ENCODE measurements around the gene VPS52. TPM values are rescaled to one million over a fixed set of nuclear protein-coding genes. Genes with fewer than 3 reads are reported as not detected.

The VPS52 gene, protein sequence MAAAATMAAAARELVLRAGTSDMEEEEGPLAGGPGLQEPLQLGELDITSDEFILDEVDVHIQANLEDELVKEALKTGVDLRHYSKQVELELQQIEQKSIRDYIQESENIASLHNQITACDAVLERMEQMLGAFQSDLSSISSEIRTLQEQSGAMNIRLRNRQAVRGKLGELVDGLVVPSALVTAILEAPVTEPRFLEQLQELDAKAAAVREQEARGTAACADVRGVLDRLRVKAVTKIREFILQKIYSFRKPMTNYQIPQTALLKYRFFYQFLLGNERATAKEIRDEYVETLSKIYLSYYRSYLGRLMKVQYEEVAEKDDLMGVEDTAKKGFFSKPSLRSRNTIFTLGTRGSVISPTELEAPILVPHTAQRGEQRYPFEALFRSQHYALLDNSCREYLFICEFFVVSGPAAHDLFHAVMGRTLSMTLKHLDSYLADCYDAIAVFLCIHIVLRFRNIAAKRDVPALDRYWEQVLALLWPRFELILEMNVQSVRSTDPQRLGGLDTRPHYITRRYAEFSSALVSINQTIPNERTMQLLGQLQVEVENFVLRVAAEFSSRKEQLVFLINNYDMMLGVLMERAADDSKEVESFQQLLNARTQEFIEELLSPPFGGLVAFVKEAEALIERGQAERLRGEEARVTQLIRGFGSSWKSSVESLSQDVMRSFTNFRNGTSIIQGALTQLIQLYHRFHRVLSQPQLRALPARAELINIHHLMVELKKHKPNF
- total RNA-seq = 31.6 and 39.5 TPM in 2 replicates

DNA sequence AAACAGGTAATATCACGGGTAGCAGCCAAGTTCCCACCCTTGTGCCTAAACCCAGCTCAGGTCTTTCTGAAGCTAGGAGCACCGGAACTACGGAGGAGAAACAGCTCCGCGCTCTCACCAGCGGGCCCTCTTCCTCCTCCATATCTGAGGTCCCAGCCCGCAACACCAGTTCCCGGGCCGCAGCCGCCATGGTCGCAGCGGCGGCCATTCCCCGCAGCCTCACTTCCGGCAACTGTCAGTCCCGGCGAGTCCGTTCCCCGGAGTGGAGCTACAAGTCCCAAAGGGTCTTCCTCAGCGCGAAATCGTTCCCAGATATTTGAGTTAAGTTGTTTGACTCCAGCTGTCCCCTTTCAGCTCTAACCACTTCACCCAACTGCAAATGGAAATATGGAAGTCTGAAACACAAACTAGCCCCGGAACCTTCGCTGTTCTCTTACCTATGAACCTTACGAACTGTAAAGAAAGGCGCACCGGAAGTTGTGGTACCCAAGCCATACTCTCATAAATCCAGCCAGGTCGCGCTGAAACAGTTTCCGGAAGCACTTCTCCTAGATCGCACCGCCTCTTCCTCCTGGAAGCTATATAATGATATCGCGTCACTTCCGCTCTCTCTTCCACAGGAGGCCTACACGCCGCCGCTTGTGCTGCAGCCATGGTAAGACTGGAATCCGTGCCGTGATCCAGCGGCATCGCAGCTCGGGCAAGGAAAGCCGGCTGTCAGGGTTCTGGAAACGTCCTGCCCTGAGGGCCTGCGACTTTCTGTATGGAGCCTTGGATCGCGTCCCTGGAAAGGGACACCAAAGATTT lies at the start of gene VPS52, which contains the start of gene RPS18:
Gene VPS52 (minus strand): TSS at position 409 of the 807 bp plus-strand sequence. CDS start 201 bp downstream, at position 208.
Gene RPS18 (plus strand): TSS at position 608 of the 807 bp plus-strand sequence. CDS start 45 bp downstream, at position 653.

DNA sequence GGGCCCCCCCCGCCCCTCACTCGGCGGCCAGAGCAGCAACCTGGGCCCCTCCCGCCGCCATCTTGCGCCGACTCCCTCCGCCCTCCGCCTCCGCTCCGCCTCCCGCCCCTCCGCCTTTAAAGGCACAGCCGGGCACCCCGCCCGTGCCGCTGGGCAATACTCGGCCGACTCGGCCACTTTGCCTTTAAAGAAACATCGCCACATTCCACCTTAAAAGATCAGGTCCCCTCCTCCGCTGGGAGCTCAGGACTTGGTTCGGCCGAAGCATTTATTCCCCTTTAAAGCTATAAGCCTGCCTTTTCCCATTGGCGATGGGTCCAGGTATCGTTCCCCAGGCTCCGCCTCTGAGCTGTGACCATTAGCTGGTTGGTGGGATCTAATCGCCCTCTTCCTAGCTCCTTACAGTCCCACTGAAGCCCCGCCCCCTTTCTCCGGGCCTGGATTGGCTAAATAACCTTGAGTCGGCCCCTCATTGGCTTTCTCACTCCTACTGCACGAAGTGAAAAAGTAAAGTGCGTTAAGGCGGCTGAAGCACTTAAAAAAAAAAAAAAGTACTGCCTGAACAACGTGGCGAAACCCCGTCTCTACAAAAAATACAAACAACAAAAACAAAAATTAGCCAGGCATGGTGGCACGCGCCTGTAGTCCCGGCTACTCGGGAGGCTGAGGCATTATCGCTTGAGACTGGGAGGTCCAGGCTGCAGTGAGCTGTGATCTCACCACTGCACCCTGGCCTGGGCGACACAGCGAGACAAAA lies 46.2 kb upstream of the VPS52 start, which contains the start of gene ZBTB22:
Gene ZBTB22 (minus strand): TSS at position 76 of the 757 bp plus-strand sequence. CDS start 828 bp downstream, outside the sequence.

DNA sequence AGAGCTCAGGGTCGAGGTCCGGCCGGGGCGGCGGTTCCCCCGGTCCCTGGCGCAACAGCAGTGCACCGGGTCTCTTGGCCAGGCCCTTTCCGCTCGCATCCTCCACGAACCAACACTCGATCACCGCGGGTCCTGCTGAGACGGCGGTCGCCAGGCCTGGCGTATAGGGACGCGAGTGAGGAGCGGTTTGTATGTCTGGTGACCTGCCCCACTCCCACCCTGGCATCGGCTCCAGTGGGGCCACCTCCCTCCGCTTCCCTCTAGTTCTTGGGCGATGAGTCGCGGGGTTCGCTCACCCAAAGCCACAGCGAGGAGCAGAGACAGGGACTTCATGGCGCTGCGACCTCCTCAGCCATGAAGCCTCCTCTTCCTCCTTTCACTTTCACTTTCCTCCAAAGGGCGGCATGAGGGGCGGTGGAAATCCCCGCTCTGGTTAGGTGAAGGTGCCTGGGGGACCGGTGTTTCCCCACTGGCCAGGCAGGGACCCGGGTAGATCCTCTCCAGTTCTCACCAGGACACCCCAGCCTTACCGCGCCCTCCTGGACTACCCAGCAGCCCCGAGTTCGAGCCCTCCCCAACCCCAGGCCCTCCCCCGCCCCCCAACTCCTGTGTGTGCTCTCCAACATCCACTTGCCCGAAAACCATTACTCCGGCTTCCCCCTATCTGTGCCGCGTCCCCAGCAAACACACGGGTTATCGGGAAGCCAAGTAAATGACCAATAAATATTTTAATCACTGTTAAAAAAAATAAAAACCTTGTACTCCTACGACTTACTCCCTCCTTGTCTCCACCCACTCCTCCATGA lies 42.2 kb upstream of the VPS52 start, which contains the start of gene TAPBP:
Gene TAPBP (minus strand): TSS at position 370 of the 806 bp plus-strand sequence. CDS start 37 bp downstream, at position 333.

DNA sequence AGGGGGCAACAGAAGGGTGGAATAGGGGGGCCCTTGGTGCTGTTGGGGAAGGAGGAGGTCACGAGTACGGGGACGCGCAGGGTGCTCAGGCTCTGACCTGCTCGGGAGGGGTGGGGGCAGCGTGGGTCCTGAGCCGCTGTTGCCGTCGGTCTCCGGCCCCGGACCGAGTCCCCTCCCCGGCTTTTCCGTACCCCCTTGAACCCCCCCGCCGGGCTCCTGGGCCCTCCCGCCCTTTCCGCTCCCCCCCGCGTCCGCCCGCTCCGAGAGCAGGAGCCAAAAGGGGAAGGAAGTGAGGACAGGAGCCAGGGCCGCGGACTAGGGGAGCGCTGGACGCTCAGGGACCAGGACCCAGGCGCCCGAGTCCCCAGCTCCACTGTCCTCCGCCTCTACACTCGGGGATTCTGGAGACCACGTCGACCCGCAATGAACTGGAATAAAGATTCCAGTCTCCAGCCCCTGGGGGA lies 27.1 kb upstream of the VPS52 start, which contains the start of gene RGL2:
Gene RGL2 (minus strand): TSS at position 170 of the 464 bp plus-strand sequence. CDS start 332 bp downstream, outside the sequence.

DNA sequence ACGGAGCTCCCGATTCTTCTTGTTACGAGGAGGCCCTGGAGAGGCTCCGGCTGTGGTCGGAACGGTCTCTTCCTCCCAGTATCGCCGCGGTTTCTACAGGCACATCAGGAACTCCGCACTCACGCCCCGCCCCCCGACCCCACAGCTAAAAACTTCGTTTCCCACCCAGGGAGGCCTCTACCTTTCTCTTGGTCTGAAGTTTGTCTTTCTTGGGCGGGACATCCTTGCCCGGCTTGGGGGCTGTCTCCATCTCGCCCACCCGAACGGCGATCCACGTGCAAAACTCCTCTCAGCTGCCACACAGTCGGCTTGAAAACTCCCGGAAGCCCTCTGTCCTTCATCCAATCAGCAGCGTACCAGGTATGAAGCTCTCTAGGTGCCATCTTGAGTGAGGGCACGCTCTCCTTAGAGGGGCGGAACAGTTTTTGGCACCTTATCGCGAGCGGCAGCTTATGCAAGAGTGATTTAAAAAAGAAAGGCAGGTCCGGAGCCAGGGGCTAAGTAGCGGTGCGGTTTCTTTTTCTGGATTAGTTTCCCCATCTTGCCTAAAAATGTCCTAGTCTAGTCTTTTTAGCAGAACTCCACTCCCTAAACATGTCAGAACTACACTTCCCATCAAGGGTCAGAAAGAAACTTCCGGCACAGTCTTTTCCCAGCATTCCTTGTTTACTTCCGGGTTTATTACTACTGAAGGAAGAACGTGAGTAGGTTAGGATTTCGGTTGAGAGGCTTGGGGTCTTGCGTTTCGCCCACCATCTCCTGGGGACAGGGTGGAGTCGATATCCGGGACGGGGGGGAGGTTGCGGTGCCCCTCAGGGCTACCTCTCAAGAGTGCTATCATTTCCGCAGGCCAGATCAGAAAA lies 17.5 kb upstream of the VPS52 start, which contains the start of the genes PFDN6 and WDR46:
Gene PFDN6 (plus strand): TSS at position 681 of the 863 bp plus-strand sequence. CDS start 256 bp downstream, outside the sequence.
Gene WDR46 (minus strand): TSS at position 319 of the 863 bp plus-strand sequence. CDS start 69 bp downstream, at position 250.

DNA sequence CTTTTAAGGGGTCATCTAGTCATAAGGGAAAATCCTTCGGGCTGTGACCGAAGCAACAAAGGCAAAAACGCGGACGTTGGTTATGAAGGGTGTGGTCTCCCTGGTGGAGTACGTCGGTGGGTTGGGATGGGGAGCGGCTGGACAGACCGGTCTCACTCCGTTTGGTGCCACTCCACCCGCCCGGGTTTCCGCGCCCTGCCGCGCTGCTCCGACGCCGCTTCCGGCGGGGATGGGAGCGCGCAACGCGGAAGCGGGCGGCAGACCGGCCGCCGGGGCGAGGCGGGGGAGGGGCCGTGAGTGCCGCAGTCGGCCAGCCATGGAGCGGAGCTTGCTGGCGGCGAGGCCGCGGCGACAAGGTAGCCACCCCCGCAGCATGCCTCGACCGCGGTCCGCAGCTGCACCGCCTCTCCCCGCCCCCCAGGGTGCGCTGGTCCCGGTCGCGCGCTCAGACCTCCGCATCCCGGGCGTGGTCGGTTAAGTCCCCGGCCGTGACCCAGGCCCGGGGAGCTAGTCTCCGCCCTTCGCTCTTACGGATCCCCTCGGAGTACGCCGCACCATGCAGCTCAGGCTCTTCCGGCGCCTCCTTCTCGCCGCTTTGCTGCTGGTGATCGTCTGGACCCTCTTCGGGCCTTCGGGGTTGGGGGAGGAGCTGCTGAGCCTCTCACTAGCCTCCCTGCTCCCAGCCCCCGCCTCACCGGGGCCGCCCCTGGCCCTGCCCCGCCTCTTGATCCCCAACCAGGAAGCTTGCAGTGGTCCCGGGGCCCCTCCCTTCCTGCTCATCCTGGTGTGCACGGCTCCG lies 5.4 kb upstream of the VPS52 start, which contains the start of gene B3GALT4:
Gene B3GALT4 (plus strand): TSS at position 260 of the 799 bp plus-strand sequence. CDS start 297 bp downstream, at position 557.

DNA sequence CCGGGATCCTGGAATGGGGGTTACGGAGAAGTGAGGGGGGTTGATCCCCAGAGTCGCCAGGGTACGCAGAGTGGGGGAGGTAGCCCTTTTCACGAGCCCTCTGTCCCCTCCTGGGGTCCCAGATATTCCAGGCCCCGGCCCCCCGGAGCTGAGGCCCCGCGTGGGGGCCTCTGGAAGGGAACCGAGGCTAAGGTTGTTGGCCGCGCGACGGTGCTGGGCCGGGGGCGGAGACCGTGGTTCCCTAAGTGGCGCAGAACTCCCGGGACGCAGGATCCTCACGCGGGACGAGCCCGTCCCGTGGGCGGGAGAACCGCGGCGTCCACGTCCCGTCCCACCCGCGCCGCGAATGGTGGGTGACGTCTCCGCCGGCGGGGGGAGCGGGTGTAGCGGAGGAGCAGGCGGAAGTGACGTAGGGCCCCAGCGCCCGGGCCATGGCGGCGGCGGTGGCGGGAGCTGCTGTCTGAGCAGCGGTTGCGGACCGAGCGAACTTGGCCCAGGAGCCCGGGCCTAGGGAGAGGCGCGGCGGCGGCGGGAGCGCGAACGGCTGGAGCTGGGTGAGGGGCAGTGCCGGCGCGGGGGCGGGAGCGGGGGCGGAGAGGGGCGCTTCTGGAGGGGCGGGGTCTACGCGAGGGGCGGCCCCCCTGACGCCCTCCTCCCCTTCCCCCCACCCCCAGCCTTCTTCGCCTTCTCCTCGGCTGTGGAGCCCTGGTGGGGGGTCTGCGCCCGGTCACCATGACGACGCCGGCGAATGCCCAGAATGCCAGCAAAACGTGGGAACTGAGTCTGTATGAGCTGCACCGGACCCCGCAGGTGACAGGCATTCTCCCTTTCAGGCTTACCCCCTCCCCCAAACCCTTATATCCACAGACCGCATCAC lies 63.3 kb downstream of the VPS52 start, which contains the start of gene RING1:
Gene RING1 (plus strand): TSS at position 410 of the 877 bp plus-strand sequence. CDS start 323 bp downstream, at position 733.

DNA sequence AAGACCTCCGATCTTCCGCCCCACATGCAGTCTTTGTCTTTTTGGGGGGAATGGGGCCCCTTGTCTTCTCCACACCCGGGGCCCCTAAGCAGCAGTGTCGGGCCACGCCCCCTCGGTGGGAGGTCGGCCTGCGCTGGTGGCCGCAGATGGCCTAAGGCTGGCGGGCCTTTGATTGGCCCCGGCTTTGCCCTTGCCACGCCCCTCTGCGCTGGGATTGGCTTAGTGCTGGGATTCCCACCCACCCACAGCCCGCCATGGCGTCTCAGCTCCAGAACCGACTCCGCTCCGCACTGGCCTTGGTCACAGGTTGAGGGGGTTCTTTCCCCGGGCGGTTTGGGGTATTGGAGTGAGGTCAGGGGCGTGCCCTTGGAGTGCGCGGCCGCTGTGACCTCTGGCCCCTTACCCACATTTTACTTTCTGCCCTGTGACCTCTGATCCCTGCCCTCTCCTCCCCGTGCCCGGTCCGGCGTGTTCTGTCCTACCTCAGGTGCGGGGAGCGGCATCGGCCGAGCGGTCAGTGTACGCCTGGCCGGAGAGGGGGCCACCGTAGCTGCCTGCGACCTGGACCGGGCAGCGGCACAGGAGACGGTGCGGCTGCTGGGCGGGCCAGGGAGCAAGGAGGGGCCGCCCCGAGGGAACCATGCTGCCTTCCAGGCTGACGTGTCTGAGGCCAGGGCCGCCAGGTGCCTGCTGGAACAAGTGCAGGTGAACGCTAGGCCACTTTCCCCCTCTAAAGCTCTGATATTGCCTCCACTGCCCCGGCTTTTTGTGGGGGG lies 67.1 kb downstream of the VPS52 start, which contains the start of gene HSD17B8:
Gene HSD17B8 (plus strand): TSS at position 241 of the 776 bp plus-strand sequence. CDS start 14 bp downstream, at position 255.

Small RNAs within 50 kb of the gene (small RNA-seq; reads per million reads assigned to genes)
- 0.49 reads per million, percentile 29 among the genes with 10 or more reads in this experiment for gene MIR219A1

Other genes starting within 250 kb of the VPS52 start
- gene HLA-DPA1, start 198.2 kb downstream of the VPS52 start, total RNA-seq = 3.1 and 7.0 TPM in 2 replicates
- 1.8 and 10.2 TPM in 2 replicates for gene HLA-DPB1, start 195.9 kb downstream of the VPS52 start, total RNA-seq
- under 0.01 and 0.20 TPM in 2 replicates for gene COL11A2, start 79.4 kb downstream of the VPS52 start, total RNA-seq
- gene RXRB, start 71.2 kb downstream of the VPS52 start, total RNA-seq = 17.6 and 20.5 TPM in 2 replicates
- 51.8 and 71.0 TPM in 2 replicates for gene SLC39A7, start 71.0 kb downstream of the VPS52 start, total RNA-seq
- gene HSD17B8, start 67.2 kb downstream of the VPS52 start, total RNA-seq = 5.3 and 7.0 TPM in 2 replicates
- gene RING1, start 63.4 kb downstream of the VPS52 start, total RNA-seq = 21.7 and 24.2 TPM in 2 replicates
- gene RPS18, start 199 bp upstream of the VPS52 start, total RNA-seq = 2,332 and 5,287 TPM in 2 replicates
- gene B3GALT4, start 5.2 kb upstream of the VPS52 start, total RNA-seq = 1.1 and 2.5 TPM in 2 replicates
- 90.0 and 92.3 TPM in 2 replicates for gene WDR46, start 17.4 kb upstream of the VPS52 start, total RNA-seq
- 38.5 and 40.4 TPM in 2 replicates for gene PFDN6, start 17.7 kb upstream of the VPS52 start, total RNA-seq
- 16.9 and 19.2 TPM in 2 replicates for gene RGL2, start 27.1 kb upstream of the VPS52 start, total RNA-seq
- gene TAPBP, start 42.2 kb upstream of the VPS52 start, total RNA-seq = 68.8 and 73.9 TPM in 2 replicates
- gene ZBTB22, start 45.9 kb upstream of the VPS52 start, total RNA-seq = 8.5 and 11.3 TPM in 2 replicates
- gene DAXX, start 51.1 kb upstream of the VPS52 start, total RNA-seq = 39.7 and 50.6 TPM in 2 replicates
- gene KIFC1, start 119.9 kb upstream of the VPS52 start, total RNA-seq = 33.1 and 58.1 TPM in 2 replicates
- 8.1 and 14.1 TPM in 2 replicates for gene PHF1, start 139.1 kb upstream of the VPS52 start, total RNA-seq
- gene CUTA, start 146.2 kb upstream of the VPS52 start, total RNA-seq = 70.2 and 82.3 TPM in 2 replicates
- gene SYNGAP1, start 148.2 kb upstream of the VPS52 start, total RNA-seq = 6.1 and 6.2 TPM in 2 replicates
- 4.0 and 6.1 TPM in 2 replicates for gene ZBTB9, start 182.7 kb upstream of the VPS52 start, total RNA-seq